G401.6 (cell line): ENCODE measurements around the gene GSTK1.
"Not testable (repeated sequence)": the region's sequence is repeated elsewhere in the genome, so short reads cannot be mapped to it uniquely, and the experiment has no call there.

Source experiments
- FAIRE-seq: peaks from 2 replicates; lab custom pipeline; 2012; peaks lifted over from hg19 to GRCh38; lab: Jason Lieb, UNC

Gene GSTK1

GRCh38 chr7:143263266-143264195 is at the start of gene GSTK1:
Gene GSTK1 (plus strand): TSS chr7:143263441. CDS start chr7:143263514, 73 bp downstream.
- FAIRE-seq: no peak

- not testable (repeated sequence) for FAIRE-seq
Measured at GRCh38 chr7:143213478-143213877, 49.8 kb upstream of the GSTK1 start.

GRCh38 chr7:143214789-143215679 is 48.2 kb upstream of the GSTK1 start:
- peak; percentile 96 for FAIRE-seq

DNA sequence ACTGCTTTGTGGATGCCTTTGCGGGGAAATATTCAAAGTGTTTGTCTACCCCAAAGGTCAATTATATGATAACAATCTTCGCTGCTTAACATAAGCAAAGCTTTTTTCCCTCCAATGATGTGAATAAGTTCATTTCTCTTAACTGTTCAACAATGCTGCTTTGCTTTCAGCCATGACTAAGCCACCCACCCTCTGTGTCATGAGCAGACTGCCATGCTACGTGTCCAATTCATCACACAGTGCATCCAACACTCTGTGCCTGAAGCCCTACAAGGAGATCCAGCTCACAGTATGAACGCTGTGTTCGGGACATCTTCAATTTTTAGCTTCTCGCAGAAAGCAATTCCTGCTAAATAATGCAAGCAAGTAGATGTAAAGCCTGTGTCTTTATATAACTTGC is 47.1 kb upstream of the GSTK1 start:
- FAIRE-seq: no peak

GRCh38 chr7:143216686-143217085 is 46.6 kb upstream of the GSTK1 start:
- no peak for FAIRE-seq

- no peak for FAIRE-seq
Measured at GRCh38 chr7:143217806-143218205, 45.4 kb upstream of the GSTK1 start.

DNA sequence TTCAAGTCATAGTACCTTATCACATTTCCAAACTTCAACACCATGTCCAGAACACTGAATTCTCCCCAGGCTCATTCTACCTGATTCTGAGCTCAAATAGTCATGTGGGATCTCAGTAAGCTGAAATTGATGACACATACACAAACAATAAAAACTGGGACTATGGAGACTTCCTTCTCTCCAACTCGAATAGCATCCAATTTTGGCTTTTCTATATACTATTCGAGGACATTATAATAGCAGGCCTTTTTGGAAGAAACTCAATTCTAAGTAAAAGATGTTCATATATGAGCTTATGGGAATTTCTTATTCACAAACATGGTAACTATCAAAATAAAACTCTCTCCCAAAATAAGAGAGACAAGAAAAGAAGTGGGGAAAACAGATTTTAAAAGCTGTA is 42.0 kb upstream of the GSTK1 start:
- no peak for FAIRE-seq

DNA sequence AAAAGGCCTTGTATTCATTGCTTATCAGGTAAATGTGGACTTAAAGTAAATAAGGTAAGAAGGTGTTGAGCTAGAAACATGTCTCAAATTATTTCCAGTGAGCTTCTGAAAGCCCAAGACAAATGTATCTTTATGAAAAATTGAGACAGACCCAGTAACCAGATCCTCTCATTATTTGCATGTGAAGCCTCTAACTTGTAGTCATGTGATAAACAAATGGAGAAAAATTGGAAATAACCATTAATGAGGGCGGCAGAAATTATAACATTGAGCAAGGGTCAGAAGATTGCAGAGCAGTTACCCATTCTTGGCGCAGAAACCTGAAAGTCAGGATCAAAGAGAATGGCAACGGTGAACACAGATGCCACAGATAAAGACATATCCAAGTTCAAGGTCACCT is 41.5 kb upstream of the GSTK1 start, which contains the start of gene TAS2R40:
Gene TAS2R40 (plus strand): TSS at position 301 of the 400 bp plus-strand sequence. CDS start 42 bp downstream, at position 343.
- FAIRE-seq: no peak

DNA sequence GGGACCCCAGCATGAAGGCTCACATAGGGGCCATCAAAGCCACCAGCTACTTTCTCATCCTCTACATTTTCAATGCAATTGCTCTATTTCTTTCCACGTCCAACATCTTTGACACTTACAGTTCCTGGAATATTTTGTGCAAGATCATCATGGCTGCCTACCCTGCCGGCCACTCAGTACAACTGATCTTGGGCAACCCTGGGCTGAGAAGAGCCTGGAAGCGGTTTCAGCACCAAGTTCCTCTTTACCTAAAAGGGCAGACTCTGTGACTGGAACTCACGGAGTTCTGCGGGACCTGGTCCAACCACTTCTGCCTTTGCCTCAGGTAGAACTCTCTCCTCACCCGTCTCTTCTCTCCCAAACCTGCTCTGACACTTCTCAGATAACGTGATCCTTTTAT is 40.5 kb upstream of the GSTK1 start:
- FAIRE-seq: no peak

DNA sequence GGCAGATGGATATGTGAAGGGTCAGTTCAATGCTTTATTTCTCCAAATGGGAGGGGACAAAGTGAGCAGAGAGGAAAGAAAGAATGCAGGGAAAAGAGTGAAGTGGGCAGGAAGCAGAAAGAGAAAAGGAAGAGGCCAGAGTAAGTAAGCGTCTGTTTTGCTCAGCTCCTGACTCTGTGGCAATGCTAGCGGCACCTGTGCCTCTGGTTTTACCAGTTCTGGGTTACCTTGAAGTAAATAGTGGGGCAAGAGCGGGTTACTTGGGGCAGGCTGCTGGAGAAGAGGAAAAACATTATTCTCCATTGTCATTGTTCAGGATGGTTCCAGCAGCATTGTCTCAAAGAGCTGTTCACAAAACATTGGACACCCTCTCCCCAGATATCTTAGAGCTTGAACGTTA is 39.5 kb upstream of the GSTK1 start:
- no peak for FAIRE-seq

DNA sequence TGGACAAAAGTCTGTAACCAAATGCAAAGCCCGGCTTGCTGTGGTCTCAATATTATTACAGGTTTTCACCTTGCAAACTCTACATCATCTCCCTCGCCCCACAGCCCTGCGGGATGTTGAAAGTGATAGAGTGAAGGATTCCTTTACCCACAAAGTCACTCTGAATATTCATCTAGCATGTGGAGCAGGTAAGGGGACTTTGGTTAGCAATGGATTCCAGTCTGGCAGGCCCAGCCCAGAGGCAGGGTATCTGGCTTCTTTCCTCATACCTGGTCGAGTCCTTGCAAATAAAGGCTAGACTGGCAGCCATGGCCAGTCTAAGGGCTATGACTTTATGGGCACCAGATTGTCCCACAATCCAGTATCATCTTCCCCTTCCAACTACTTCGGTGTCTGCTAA is 38.2 kb upstream of the GSTK1 start:
- FAIRE-seq: no peak

- FAIRE-seq: no peak
Measured at GRCh38 chr7:143227806-143228205, 35.4 kb upstream of the GSTK1 start.

DNA sequence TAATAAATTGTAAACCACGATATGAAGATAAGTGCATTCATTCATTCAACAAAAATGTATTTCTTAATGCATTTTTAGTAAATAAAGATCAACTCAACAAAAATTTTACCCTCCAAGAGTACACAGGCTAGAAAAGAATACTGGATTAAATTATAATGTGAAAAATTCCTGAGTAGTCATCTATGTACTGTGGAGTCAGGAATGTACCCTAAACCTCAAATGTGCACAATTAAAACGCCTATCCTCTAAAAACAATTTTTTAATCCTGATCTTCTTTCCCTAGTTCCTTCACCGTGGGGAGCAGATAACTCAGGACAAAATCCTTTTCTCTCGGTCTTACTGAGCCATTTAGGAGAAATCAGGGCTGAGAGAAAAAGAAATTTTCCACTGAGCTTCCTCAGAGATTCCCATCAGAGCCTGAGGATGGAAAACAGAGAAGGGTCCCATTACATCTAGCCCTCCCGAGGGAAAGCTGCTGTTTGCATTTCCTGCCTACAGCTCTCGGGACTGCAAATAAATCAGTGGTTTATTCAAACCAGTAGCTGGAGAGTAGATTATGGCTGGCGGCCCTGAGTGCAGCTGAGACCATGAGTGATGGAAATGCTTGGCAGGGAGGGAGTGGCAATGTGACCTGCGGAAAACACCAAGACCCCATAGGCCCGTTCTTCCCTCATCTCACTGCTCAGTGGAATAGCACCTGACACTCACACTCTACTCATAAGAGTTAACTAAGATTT is 34.0 kb upstream of the GSTK1 start:
- no peak for FAIRE-seq

GRCh38 chr7:143230602-143231457 is 32.4 kb upstream of the GSTK1 start:
- no peak for FAIRE-seq

GRCh38 chr7:143233816-143234532 is 29.3 kb upstream of the GSTK1 start:
- no peak for FAIRE-seq

DNA sequence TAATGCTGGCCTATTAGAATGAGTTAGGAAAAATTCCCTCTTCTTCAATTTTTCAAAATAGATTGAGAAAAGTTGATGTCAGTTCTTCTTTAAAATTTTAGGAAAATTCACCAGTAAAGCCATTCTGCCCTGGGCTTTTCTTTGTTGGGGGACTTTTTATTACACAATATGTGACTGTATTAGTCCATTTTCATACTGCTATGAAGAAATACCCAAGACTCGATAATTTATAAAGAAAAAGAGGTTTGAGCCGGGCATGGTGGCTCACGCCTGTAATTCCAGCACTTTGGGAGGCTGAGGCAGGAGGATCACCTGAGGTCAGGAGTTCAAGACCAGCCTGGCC is 28.7 kb upstream of the GSTK1 start:
- no peak for FAIRE-seq

DNA sequence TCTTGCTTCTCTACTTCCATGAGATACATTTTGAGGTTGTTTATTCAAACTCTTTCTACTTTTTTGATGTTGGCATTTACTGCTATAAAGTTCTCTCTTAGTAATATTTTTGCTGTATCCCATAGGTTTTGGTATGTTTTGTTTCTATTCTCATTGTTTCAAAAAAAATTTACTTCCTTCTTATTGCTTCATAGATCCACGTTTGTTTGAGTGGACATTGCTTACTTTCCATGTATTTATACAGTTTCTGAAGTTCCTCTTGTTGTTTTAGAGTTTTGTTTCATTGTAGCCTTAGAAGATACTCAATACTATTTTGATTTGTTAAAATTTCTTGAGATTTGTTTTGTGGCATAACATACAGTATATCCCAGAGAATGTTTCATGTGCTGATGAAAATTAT is 27.7 kb upstream of the GSTK1 start:
- FAIRE-seq: no peak

DNA sequence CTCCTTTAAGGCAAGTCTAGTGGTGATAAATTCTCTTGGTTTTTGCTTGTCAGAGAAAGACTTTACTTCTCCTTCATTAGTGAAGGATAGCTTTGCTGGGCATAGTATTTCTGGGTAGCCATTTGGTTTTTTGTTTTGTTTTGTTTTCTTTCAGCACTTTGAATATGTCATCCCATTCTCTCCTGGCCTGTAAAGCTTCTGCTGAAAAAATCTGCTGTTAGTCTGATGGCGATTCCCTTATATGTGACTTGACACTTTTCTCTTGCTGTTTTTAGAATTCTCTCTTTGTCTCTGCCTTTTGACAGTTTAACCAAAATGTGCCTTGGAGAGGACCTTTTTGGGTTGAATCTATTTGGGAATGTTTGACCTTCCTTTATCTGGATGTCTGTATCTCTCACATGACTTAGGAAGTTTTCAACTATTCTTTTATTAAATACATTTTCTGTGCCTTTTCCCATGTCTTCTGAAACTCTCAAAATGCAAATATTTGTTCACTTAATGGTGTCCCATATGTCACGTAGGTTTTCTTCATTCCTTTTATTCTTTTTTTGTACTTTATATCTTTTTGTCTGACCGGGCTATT is 26.7 kb upstream of the GSTK1 start:
- no peak for FAIRE-seq

DNA sequence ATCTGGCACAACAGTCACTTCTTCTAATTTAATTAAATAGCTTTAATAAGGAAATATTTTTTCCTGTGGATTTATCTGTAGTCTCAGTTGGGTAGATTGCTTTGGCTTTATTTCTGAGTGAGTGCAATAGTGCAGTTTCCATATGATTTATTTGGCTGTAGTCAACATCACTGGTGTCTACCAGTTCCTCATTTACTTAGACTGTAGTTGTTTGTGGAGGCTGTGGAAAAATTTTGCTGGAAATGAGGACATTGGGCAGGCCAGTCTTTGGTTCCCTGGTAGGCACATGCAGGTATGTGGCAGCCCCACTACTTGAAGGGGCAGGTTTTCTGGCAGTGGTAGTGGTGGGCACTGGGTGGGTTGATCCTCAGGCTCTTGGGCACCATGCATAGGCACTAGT is 25.9 kb upstream of the GSTK1 start:
- FAIRE-seq: no peak

DNA sequence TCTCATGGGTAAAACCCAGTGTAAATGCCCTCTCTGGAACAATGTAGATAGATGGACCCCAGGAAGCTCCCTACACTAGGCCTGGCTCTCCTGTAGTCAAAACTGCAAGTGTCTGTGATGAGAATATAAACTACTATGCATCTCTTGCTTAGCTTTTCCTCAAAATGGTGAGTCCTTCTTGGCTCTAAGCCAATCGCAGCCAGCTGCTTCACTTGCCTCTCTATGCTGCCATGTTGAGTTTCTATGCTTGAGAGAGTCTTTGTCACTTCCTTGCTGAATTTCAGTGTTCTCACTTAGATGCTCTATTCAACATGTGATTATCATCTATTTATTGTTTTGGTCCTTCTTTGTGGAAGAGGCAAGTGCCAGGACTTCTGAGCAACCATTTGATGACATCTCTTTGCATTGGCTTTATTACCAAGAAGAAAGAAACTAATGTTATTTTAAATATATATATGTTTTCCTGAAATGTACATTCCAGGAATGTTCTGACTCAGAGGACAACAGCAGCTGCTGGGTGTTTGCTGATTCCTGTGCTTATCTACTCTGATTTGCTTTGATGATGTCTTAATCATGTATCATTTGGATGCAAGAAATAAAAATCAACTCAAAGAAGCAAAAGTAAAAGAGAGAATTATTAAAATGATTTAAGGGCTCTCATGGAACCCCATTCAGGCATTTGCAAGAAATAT is 24.8 kb upstream of the GSTK1 start:
- FAIRE-seq: no peak
